Measurements from ENCODE around the gene PCGF1.
"Not testable (repeated sequence)": the region's sequence is repeated elsewhere in the genome, so short reads cannot be mapped to it uniquely, and the experiment has no call there.

DNA sequence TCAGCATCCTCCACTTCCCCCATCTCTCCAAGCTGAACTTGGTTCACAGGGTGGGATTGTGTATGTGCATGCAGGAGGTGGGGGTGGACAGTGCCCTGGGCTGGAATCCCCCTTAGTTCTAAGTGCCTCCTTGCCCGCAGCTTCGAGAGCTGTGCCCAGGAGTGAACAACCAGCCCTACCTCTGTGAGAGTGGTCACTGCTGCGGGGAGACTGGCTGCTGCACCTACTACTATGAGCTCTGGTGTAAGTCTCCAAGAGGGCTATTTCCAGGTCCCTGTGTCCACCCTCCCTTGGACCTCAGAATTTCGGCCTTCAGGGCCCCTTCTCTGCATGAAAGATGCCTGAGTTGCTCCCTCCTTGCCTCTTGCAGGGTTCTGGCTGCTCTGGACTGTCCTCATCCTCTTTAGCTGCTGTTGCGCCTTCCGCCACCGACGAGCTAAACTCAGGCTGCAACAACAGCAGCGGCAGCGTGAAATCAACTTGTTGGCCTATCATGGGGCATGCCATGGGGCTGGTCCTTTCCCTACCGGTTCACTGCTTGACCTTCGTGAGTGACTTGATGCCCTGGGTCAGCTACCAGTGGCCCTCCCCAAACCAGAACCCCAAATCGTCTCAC is 47.9 kb downstream of the PCGF1 start:
- not testable (repeated sequence) for TF ChIP-seq POLR2A (IDR thresholded peaks at IDR 0.05)
- TF ChIP-seq, protein P1, sequence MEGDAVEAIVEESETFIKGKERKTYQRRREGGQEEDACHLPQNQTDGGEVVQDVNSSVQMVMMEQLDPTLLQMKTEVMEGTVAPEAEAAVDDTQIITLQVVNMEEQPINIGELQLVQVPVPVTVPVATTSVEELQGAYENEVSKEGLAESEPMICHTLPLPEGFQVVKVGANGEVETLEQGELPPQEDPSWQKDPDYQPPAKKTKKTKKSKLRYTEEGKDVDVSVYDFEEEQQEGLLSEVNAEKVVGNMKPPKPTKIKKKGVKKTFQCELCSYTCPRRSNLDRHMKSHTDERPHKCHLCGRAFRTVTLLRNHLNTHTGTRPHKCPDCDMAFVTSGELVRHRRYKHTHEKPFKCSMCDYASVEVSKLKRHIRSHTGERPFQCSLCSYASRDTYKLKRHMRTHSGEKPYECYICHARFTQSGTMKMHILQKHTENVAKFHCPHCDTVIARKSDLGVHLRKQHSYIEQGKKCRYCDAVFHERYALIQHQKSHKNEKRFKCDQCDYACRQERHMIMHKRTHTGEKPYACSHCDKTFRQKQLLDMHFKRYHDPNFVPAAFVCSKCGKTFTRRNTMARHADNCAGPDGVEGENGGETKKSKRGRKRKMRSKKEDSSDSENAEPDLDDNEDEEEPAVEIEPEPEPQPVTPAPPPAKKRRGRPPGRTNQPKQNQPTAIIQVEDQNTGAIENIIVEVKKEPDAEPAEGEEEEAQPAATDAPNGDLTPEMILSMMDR (IDR thresholded peaks at IDR 0.05): not testable (repeated sequence)

Measured in esophagus squamous epithelium (tissue), 4 donors.